Non-pigmented ciliary epithelial cell (primary cell): ENCODE measurements around the gene TAP2.
"Not testable (repeated sequence)": the region's sequence is repeated elsewhere in the genome, so short reads cannot be mapped to it uniquely, and the experiment has no call there.

Experiments used
- DNase-seq: peaks from one replicate; pipeline ENCODE4 v3.0.0-alpha.2; 2010; ENCODE audit warnings: low read depth

TAP2 gene

GRCh38 chr6:32835167-32835893 lies 3.2 kb downstream of the TAP2 start:
- no peak for DNase-seq

- no peak for DNase-seq
Measured at GRCh38 chr6:32833664-32834063, 4.9 kb downstream of the TAP2 start.

GRCh38 chr6:32832535-32832934 lies 6.0 kb downstream of the TAP2 start:
- no peak for DNase-seq

- DNase-seq, result no peak
Measured at GRCh38 chr6:32830936-32831335, 7.6 kb downstream of the TAP2 start.

GRCh38 chr6:32830017-32830416 lies 8.5 kb downstream of the TAP2 start:
- DNase-seq, result no peak

- DNase-seq, result no peak
Measured at GRCh38 chr6:32829495-32829894, 9.0 kb downstream of the TAP2 start.

GRCh38 chr6:32827025-32827424 lies 11.5 kb downstream of the TAP2 start:
- DNase-seq, result no peak

- no peak for DNase-seq
Measured at GRCh38 chr6:32825966-32826365, 12.6 kb downstream of the TAP2 start.

- DNase-seq, result peak; percentile 30
Measured at GRCh38 chr6:32819729-32820128, 18.8 kb downstream of the TAP2 start.

GRCh38 chr6:32818867-32819266 lies 19.7 kb downstream of the TAP2 start:
- DNase-seq, result no peak

GRCh38 chr6:32816746-32817204 lies 21.8 kb downstream of the TAP2 start, which contains the start of gene HLA-DOB:
HLA-DOB (minus strand) TSS chr6:32817002; CDS start chr6:32816951, 51 bp downstream.
- DNase-seq, result no peak

GRCh38 chr6:32815996-32816395 lies 22.5 kb downstream of the TAP2 start:
- no peak for DNase-seq

GRCh38 chr6:32815115-32815514 lies 23.4 kb downstream of the TAP2 start:
- DNase-seq, result no peak

- DNase-seq, result no peak
Measured at GRCh38 chr6:32814145-32814544, 24.4 kb downstream of the TAP2 start.

GRCh38 chr6:32809171-32809570 lies 29.4 kb downstream of the TAP2 start:
- DNase-seq, result no peak

GRCh38 chr6:32807020-32807580 lies 31.4 kb downstream of the TAP2 start:
- no peak for DNase-seq

GRCh38 chr6:32805404-32805803 lies 33.1 kb downstream of the TAP2 start:
- DNase-seq, result not testable (repeated sequence)

- no peak for DNase-seq
Measured at GRCh38 chr6:32803416-32803815, 35.1 kb downstream of the TAP2 start.

- no peak for DNase-seq
Measured at GRCh38 chr6:32799740-32800139, 38.8 kb downstream of the TAP2 start.

- DNase-seq, result no peak
Measured at GRCh38 chr6:32799168-32799567, 39.4 kb downstream of the TAP2 start.

- no peak for DNase-seq
Measured at GRCh38 chr6:32796848-32797776, 41.4 kb downstream of the TAP2 start.

- no peak for DNase-seq
Measured at GRCh38 chr6:32794510-32794909, 44.0 kb downstream of the TAP2 start.
